GM19035 (cell line): Measurements from ENCODE around the gene UBR1.
"Not testable (repeated sequence)": the region's sequence is repeated elsewhere in the genome, so short reads cannot be mapped to it uniquely, and the experiment has no call there.

Source experiments
- ATAC-seq: cut with Tn5 transposase; IDR thresholded peaks from one replicate; pipeline ENCODE4 v1.9.1; 2021; ENCODE audit not compliant: unreplicated experiment

Gene UBR1

DNA sequence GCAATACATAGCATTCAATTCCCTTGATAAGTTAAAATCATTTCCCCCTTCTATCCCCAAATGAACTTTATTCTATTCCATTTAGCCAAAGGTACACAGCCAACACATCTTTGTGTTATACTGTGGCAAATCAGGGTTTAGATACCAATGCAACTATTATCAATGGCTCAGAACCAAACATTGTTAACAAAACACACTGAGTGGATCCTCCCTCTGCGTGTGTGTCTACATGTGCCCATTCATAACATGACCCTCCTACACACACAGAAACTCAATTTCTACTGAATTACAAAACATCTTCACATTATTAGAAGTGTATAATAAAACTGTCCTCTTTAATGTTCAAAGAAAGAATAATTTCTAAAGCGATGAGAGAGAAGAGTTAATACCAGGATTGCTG is 186.5 kb downstream of the UBR1 start:
- no peak for ATAC-seq

DNA sequence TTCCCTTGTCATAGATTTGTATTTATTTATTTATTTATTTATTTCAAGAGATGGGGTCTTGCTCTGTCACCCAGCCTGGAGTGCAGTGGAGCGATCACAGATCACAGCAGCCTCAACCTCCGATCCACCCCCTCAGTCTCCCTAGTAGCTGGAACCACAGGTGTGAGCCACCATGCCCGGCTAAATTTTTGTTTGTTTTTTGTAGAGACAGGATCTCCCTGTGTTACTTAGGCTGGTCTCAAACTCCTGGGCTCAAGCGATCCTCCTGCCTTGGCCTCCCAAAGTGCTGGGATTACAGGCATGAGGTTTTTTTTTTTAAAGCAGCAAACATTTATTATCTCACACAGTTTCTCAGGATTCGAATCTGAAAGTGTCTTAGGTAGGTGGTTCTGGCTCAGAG is 187.8 kb downstream of the UBR1 start:
- ATAC-seq: no peak

DNA sequence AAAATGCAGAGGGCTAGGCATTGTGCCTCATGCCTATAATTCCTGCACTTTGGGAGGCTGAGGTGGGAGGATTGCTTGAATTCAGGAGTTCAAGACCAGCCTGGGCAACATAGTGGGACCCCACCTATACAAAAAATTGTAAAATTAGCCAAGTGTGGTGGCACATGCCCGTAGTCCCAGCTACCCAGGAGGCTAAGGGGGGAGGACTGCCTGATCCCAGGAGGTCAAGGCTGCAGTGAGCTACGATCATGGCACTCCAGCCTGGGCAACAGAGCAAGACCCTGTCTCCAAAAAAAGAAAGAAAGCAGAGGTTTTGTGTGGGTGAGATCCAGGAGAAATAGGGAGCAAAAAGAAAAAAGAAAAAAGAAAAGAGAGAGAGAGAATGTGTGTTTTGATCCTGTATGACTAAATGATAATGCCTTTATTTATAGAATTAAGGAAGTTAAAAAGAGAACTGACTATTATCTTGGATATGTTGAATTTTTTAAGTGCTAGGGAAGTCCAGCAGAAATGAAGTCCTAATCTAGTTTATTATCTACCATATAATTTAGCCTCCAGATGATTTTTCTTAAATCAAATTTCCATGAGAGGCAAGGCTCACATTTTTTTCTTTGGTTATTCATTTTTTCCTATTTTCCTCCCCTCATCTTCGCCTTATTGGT is 190.1 kb downstream of the UBR1 start:
- ATAC-seq: no peak

DNA sequence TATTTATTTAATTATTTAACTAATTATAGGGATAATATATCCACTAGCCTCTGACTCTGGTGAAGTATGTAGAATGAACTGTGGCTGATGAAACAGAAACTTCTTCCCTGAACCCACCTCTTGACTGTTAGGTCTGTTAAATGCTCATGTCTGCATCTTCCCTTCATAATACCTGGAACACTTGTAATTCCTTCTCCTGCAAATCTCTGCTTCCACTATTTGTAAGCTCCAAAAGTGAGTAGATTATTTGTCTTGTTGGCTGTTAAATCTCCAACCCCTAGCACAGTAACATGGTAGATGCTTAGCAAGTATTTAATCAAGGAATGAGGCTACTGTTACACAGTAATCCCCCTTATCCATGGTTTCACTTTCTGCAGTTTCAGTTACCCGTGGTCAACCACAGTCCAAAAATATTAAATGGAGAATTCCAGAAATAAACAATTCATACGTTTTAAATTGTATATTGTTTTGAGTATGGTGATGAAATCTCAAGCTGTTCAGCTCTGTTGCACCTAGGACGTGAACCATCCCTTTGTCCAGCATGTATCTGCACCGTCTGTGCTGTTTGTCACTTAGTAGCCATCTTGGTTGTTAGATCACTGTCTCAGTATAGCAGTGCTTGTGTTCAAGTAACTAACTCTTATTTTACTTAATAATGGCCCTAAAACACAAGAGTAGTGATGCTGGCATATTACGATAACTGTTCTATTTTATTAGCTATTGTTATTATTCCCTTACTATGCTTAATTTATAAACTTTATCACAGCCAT is 190.9 kb downstream of the UBR1 start:
- ATAC-seq: no peak

DNA sequence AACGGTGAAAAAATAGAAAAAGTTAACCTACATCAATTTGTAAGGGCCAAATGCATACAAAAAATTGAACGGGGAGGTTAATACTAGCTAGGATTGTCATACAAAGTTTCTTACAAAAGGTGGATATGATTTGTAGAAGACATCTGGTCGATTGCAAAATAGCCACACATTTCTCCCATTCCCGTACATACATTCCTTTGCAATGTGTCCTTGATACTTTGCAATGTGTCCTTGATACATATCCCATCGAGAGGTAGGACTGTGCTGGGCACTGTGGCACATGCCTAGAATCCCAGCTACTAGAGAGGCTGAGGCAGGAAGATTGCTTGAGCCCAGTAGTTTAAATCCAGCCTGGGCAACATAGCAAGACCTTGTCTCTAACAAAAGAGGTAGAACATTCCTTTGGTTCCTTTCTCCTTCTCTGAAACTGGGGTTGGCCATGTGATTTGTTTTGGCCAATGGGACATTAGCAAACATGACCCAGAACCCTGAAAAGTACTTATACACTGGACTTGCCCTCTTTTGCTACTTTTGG is 194.7 kb downstream of the UBR1 start:
- no peak for ATAC-seq

DNA sequence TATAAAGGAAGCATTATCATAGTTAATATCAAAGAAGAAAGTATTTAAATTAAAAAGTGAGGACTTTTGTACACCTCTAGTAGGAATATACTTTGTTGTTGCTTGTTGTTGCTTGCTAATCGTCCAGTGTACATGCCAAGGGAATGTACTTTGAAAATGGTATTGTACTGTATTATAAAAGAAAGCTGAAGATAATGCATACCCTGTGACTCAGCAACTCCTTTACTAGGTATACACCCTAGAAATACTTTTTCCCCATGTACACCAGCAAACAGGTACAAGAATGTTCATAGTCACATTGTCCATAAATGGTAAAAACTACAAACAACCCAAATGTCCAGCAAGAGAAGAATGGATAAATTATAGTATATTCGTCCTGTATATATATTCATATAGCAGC is 197.3 kb downstream of the UBR1 start:
- ATAC-seq: no peak

DNA sequence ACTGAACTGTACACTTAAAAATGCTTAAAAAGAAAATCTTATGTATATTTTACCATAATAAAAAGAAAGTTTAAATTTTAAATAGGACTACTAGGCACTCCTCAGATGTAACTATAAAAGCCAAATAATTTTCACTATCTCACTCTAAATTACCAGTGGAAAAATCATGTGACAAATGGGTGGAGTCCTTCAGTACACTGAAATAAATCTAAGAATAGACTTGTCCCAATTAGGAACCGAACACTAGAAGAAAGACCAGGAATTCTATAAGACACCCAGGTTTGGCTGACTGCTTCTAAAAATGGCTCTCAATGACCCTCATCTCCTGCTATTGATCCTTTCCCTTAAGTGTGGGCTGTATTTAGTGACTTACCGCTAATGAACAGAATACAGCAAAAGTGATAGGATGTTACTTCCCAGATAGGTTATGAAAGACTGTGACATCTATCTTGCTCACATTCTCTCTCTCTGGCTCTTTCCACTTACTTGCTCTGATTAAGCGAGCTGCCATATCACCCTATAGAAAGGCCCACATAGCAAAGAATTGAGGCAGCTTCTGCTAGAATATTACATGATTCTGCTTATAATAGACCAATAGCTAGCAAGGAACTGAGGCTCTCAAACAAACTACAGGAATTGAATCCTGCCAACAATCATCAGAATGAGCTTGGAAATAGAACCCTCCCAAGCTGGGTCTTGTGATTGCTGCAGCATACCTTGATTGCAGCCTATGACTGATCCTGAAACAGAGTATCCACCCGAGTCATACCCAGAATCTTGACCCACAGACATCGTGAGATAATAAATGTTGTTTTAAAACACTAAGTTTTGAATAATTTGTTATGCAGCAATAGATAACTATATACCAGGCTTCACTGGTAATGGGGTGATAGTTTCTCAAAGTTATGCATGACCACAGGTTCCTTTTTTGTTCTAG is 202.2 kb downstream of the UBR1 start:
- ATAC-seq: no peak

DNA sequence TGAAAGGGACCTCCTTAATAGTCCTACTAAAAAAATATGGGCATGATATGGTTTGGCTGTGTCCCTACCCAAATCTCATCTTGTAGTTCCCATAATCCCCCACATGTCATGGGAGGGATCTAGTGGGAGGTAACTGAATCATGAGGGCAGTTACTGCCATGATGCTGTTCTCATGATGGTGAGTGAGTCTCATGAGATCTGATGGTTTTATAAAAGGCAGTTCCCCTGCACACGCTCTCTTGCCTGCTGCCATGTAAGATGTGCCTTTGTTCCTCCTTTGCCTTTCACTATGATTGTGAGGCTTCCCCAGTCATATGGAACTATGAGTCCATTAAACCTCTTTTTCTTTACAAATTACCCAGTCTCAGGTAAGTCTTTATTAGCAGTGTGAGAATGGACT is 211.9 kb downstream of the UBR1 start:
- ATAC-seq: not testable (repeated sequence)
